ENCODE data around the gene EIF3A.

The EIF3A gene

DNA sequence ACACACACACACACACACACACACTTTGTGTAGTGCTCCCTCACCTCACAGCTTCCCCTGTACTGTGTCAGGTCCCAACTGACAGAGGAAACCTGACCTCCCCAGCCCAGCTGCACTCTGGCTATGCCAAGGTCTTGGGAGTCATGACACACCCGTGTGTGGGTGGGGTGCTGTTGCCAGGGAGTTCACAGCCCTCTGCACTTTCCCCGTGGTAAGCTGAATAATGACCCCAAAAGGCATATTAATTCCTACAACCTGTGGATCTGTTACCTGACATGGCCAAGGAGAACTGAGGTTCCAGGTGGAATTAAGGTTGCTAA lies 60.0 kb downstream of the EIF3A start:
- Histone ChIP-seq H3K27ac (ENCODE audit: low read depth, low read length) (no peak overlapping the region), H3K27me3 (ENCODE audit: control insufficient read depth in 5 of 5, insufficient read depth in 4 of 5, low read length in 5 of 5) (no peaks in the 10 kb centered on the region), H3K9me3 (ENCODE audit: control insufficient read depth in 5 of 5, low read length in 5 of 5) (peaks cover 0 to 7% (median 0%) of the 10 kb centered on the region in 5 donors), H3K4me1 (ENCODE audit: control insufficient read depth in 5 of 5, insufficient read depth in 5 of 5, low read length in 5 of 5) (peaks cover 0 to 9% (median under 1%) of the 10 kb centered on the region in 5 donors), H3K4me3 (ENCODE audit: low read depth in 1 of 5, low read length in 5 of 5) (no peak overlapping the region), H3K9ac (ENCODE audit: low read length in 5 of 5) (no peak overlapping the region), H3K36me3 (ENCODE audit: control insufficient read depth in 5 of 5, insufficient read depth in 5 of 5, low read length in 5 of 5) (no peaks in the 10 kb centered on the region)

DNA sequence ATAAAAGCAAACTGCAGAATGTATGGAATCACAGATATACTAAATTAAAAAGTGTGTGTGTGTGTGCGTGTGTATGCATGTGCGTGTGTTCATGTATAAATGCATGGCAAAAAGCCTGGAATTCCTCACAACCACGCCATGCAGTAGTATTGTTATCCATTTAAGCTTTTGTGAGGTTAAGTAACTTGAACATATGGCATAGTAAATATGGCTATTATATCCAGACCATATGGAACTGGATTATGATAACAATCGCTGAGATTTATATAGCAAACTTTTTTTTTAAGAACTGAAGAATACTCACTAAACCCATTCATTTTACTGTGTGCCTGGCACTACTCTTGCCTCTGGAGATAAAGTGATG lies 73.4 kb downstream of the EIF3A start:
- no peak overlapping the region for H3K4me3 ChIP-seq (ENCODE audit: low read depth in 1 of 5, low read length in 5 of 5)
- H3K27me3 ChIP-seq (ENCODE audit: control insufficient read depth in 5 of 5, insufficient read depth in 4 of 5, low read length in 5 of 5), result no peaks in the 10 kb centered on the region
- no peaks in the 10 kb centered on the region for H3K36me3 ChIP-seq (ENCODE audit: control insufficient read depth in 5 of 5, insufficient read depth in 5 of 5, low read length in 5 of 5)
- no peak overlapping the region for H3K27ac ChIP-seq (ENCODE audit: low read depth, low read length)
- H3K4me1 ChIP-seq (ENCODE audit: control insufficient read depth in 5 of 5, insufficient read depth in 5 of 5, low read length in 5 of 5), result peaks cover 0 to 12% (median 9%) of the 10 kb centered on the region in 5 donors
- H3K9ac ChIP-seq (ENCODE audit: low read length in 5 of 5), result no peak overlapping the region
- H3K9me3 ChIP-seq (ENCODE audit: control insufficient read depth in 5 of 5, low read length in 5 of 5), result no peaks in the 10 kb centered on the region

DNA sequence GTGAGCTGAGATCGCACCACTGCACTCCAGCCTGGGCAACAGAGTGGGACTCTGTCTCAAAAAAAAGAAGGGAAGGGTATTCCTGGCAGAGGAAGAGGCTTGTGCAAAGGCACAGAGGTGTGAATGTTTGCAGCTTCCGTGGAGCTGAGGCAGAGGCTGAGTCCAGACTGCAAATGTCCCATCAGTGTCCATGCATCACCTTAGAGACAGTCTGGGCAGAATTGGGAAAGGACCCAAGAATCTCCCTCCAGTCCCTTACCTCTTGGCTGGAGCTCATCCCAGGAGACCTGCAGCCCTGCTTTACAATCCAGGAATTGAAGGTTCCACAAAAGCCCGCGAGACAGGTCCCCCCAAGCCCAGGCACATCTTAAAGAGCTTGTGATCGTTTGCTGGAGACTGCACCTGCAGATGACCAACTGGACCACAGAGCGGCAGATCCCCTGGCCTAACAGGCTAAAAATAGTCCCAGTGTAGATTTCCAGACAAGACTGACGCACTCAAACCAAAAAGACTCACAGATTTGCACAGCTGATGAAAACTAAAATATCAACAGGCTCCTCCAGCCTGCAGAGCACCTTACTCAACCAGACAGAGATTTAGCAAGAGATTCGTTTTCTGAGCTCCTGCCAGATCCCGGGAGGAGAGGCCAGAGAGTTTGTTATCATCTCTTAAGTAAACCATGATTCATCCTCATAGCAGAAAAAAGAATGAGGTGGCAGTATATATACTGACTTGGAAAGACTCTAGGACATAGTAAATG lies 74.0 kb downstream of the EIF3A start:
- H3K4me1 ChIP-seq (ENCODE audit: control insufficient read depth in 5 of 5, insufficient read depth in 5 of 5, low read length in 5 of 5), result peaks cover 0 to 12% (median 9%) of the 10 kb centered on the region in 5 donors
- H3K4me3 ChIP-seq (ENCODE audit: low read depth in 1 of 5, low read length in 5 of 5), result no peak overlapping the region
- H3K36me3 ChIP-seq (ENCODE audit: control insufficient read depth in 5 of 5, insufficient read depth in 5 of 5, low read length in 5 of 5), result no peaks in the 10 kb centered on the region
- no peaks in the 10 kb centered on the region for H3K9me3 ChIP-seq (ENCODE audit: control insufficient read depth in 5 of 5, low read length in 5 of 5)
- no peak overlapping the region for H3K27ac ChIP-seq (ENCODE audit: low read depth, low read length)
- peak overlapping the region in 1 of 5 donors; percentile 22 for H3K9ac ChIP-seq (ENCODE audit: low read length in 5 of 5)
- no peaks in the 10 kb centered on the region for H3K27me3 ChIP-seq (ENCODE audit: control insufficient read depth in 5 of 5, insufficient read depth in 4 of 5, low read length in 5 of 5)

DNA sequence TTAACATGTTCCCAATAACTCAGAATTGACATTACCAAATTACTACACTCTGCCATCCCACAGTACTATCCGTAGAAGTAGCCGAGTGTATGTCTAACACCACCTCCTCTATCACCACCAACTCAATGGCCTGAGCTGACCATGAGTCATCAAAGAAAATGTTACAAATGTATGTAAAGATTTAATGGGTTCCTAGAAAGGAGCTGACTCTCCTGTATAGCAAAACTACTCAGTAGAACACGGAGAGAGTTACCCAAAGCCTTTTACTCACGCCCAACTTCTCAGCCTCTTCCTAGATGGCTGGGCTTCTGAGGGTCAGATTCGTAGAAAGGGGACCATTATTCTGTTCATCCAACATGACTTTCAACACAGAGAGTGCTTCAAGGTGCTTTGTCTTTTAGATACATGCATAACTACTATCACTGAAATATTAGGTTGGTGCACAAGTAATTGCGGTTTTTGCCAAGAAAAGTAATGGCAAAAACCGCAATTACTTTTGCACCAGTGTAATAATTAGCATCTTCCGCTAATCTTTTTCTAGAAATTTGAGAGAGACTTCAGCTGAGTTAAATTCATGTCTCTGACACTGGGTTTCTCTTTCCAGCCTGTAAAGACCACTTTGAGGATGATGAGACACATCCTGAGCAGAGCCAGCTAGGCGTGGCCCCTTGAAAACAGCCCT lies 75.1 kb downstream of the EIF3A start:
- no peak overlapping the region for H3K9ac ChIP-seq (ENCODE audit: low read length in 5 of 5)
- peaks cover 0 to 16% (median 14%) of the 10 kb centered on the region in 5 donors for H3K4me1 ChIP-seq (ENCODE audit: control insufficient read depth in 5 of 5, insufficient read depth in 5 of 5, low read length in 5 of 5)
- H3K27ac ChIP-seq (ENCODE audit: low read depth, low read length), result no peak overlapping the region
- H3K4me3 ChIP-seq (ENCODE audit: low read depth in 1 of 5, low read length in 5 of 5), result no peak overlapping the region
- H3K9me3 ChIP-seq (ENCODE audit: control insufficient read depth in 5 of 5, low read length in 5 of 5), result no peaks in the 10 kb centered on the region
- no peaks in the 10 kb centered on the region for H3K27me3 ChIP-seq (ENCODE audit: control insufficient read depth in 5 of 5, insufficient read depth in 4 of 5, low read length in 5 of 5)
- no peaks in the 10 kb centered on the region for H3K36me3 ChIP-seq (ENCODE audit: control insufficient read depth in 5 of 5, insufficient read depth in 5 of 5, low read length in 5 of 5)

DNA sequence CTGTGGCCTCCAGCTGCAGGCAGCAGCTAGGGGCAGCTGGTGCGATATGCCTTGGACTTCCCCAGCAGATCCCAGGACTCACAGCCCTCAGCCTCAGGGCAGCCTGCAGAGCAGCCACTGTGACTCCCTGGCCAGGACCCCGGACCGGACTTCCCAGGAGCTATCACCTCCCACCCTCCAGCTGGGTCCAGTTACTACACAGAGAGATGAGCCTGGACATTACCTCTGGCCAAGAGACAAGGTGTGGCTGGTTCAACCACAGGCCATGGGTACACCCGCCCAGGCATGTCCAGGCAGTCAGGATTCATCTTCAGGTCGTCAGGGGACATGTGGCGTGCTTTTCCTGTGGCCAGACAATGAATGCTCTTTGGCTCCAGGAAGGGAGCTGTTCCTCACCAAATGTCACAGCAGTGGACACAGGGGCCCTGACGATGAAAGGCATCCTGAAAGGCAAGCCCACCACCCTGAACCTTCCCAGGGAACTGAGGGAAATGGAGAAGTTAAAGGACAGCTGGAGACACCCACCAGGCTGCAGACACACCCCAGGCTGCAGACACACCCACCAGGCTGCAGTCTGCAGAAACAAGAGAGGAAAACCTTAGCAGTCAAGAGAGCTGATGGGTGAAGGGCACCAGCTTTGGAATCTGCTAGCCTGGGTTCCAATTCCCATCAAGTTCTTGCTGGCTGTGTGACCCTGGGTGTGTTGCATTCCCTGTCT lies 76.9 kb downstream of the EIF3A start:
- Histone ChIP-seq H3K4me1 (ENCODE audit: control insufficient read depth in 5 of 5, insufficient read depth in 5 of 5, low read length in 5 of 5) (peaks cover 0 to 22% (median 15%) of the 10 kb centered on the region in 5 donors), H3K9me3 (ENCODE audit: control insufficient read depth in 5 of 5, low read length in 5 of 5) (no peaks in the 10 kb centered on the region), H3K4me3 (ENCODE audit: low read depth in 1 of 5, low read length in 5 of 5) (no peak overlapping the region), H3K27me3 (ENCODE audit: control insufficient read depth in 5 of 5, insufficient read depth in 4 of 5, low read length in 5 of 5) (no peaks in the 10 kb centered on the region), H3K36me3 (ENCODE audit: control insufficient read depth in 5 of 5, insufficient read depth in 5 of 5, low read length in 5 of 5) (no peaks in the 10 kb centered on the region), H3K9ac (ENCODE audit: low read length in 5 of 5) (no peak overlapping the region), H3K27ac (ENCODE audit: low read depth, low read length) (no peak overlapping the region)

DNA sequence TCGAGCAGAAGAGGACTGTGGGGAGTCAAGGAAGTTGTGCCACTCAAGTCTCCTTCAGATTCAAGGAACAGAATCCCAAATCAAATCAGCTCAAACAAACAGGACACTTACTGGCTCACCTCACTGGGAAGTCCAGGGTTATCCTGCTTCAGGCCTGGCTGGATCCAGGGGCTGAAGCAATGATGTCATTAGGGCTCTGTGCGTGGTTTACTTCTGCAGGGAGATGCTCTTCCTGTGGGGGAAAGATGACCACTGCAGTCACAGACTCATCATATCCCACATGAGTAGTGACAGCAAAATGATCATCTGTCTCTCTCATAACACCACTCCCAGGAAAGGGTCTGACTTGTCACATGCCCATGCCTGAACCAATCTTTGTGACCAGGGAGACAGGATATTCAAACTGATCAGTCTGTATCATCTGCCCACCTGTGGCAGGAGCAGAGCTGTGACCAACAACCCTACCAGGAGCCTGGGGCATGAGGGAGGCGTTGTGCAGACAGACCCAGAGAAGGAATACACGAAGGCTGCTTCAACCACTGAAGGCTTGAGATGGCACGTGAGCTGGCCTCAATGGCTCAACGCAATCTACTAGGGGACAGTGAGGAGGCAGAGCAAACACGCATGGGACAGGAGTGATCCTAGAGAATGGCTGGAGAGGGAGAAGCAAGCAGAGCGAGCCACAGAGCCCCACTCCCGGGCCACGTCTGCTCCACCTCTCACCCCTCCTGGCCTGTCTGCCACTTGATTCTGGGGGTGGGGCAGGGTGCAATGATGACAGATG lies 78.7 kb downstream of the EIF3A start:
- H3K27ac ChIP-seq (ENCODE audit: low read depth, low read length), result no peak overlapping the region
- H3K4me1 ChIP-seq (ENCODE audit: control insufficient read depth in 5 of 5, insufficient read depth in 5 of 5, low read length in 5 of 5), result peaks cover 0 to 18% (median 11%) of the 10 kb centered on the region in 5 donors
- no peaks in the 10 kb centered on the region for H3K36me3 ChIP-seq (ENCODE audit: control insufficient read depth in 5 of 5, insufficient read depth in 5 of 5, low read length in 5 of 5)
- no peak overlapping the region for H3K9ac ChIP-seq (ENCODE audit: low read length in 5 of 5)
- H3K4me3 ChIP-seq (ENCODE audit: low read depth in 1 of 5, low read length in 5 of 5), result no peak overlapping the region
- no peaks in the 10 kb centered on the region for H3K9me3 ChIP-seq (ENCODE audit: control insufficient read depth in 5 of 5, low read length in 5 of 5)
- no peaks in the 10 kb centered on the region for H3K27me3 ChIP-seq (ENCODE audit: control insufficient read depth in 5 of 5, insufficient read depth in 4 of 5, low read length in 5 of 5)

DNA sequence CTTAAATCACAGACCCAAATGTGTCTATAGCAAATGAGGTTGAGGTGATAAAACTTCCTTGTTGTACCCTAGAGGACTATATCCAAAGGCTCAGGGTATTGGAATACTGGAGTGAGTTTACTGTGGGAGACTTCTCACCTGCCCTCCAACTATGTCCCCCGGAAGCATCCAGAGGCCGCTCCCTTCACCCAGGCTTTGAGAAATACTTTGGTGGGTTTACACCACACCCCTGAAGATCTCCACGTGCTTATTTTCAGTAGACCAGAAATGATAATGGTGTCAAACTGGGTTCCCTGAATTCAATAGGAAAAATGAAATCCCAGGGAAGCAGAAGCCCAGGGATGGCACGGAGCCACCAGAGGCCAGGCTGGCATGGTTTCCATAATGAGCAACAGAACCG lies 82.4 kb downstream of the EIF3A start:
- Histone ChIP-seq H3K27me3 (ENCODE audit: control insufficient read depth in 5 of 5, insufficient read depth in 4 of 5, low read length in 5 of 5) (no peaks in the 10 kb centered on the region), H3K4me3 (ENCODE audit: low read depth in 1 of 5, low read length in 5 of 5) (no peak overlapping the region), H3K4me1 (ENCODE audit: control insufficient read depth in 5 of 5, insufficient read depth in 5 of 5, low read length in 5 of 5) (peaks cover 0 to 11% (median 4%) of the 10 kb centered on the region in 5 donors), H3K36me3 (ENCODE audit: control insufficient read depth in 5 of 5, insufficient read depth in 5 of 5, low read length in 5 of 5) (no peaks in the 10 kb centered on the region), H3K27ac (ENCODE audit: low read depth, low read length) (no peak overlapping the region), H3K9ac (ENCODE audit: low read length in 5 of 5) (no peak overlapping the region), H3K9me3 (ENCODE audit: control insufficient read depth in 5 of 5, low read length in 5 of 5) (no peaks in the 10 kb centered on the region)

DNA sequence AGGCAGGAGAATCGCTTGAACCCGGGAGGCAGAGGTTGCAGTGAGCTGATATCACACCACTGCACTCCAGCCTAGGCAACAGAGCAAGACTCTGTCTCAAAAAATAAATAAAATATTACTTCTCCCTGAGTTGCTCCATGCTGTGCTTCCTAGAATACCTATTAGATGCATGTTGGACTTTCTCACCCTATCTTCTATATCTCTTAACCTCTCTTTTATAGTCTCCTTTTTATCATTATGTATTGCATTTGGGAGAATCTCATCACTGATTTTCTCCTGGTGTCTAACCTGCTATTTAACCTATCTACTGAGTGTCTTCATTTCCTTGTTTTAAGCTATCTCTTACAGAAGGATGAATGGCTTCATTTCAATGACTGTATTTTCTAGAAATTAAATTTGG lies 83.2 kb downstream of the EIF3A start:
- H3K27me3 ChIP-seq (ENCODE audit: control insufficient read depth in 5 of 5, insufficient read depth in 4 of 5, low read length in 5 of 5), result no peaks in the 10 kb centered on the region
- H3K36me3 ChIP-seq (ENCODE audit: control insufficient read depth in 5 of 5, insufficient read depth in 5 of 5, low read length in 5 of 5), result no peaks in the 10 kb centered on the region
- H3K9me3 ChIP-seq (ENCODE audit: control insufficient read depth in 5 of 5, low read length in 5 of 5), result no peaks in the 10 kb centered on the region
- H3K4me1 ChIP-seq (ENCODE audit: control insufficient read depth in 5 of 5, insufficient read depth in 5 of 5, low read length in 5 of 5), result peaks cover 0 to 11% (median 4%) of the 10 kb centered on the region in 5 donors
- no peak overlapping the region for H3K27ac ChIP-seq (ENCODE audit: low read depth, low read length)
- H3K9ac ChIP-seq (ENCODE audit: low read length in 5 of 5), result no peak overlapping the region
- H3K4me3 ChIP-seq (ENCODE audit: low read depth in 1 of 5, low read length in 5 of 5), result no peak overlapping the region

DNA sequence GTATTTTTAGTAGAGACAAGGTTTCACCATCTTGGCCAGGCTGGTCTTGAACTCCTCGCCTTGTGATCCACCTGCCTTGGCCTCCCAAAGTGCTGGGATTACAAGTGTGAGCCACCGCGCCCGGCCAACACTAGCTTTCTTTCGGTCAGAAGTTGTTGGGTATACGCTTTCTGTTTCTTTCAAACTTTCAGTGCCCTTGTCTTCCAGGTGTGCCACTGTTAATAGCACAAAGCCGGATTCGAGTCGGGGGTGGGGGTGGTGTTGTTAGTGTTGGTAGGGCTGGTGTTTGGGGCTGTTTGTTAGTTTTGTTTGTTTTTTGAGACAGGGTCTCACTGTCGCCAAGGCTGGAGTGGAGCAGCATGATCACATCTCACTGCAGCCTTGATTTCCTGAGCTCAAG lies 84.9 kb downstream of the EIF3A start:
- Histone ChIP-seq H3K9me3 (ENCODE audit: control insufficient read depth in 5 of 5, low read length in 5 of 5) (no peaks in the 10 kb centered on the region), H3K9ac (ENCODE audit: low read length in 5 of 5) (no peak overlapping the region)

More for the DNA sequence above, 84.9 kb downstream of the EIF3A start:
- Histone ChIP-seq H3K27ac (ENCODE audit: low read depth, low read length) (no peak overlapping the region), H3K4me1 (ENCODE audit: control insufficient read depth in 5 of 5, insufficient read depth in 5 of 5, low read length in 5 of 5) (peaks cover 0 to 9% (median 2%) of the 10 kb centered on the region in 5 donors), H3K4me3 (ENCODE audit: low read depth in 1 of 5, low read length in 5 of 5) (no peak overlapping the region), H3K27me3 (ENCODE audit: control insufficient read depth in 5 of 5, insufficient read depth in 4 of 5, low read length in 5 of 5) (no peaks in the 10 kb centered on the region), H3K36me3 (ENCODE audit: control insufficient read depth in 5 of 5, insufficient read depth in 5 of 5, low read length in 5 of 5) (no peaks in the 10 kb centered on the region)
